ENCODE measurements around the gene MTHFD1L.

DNA sequence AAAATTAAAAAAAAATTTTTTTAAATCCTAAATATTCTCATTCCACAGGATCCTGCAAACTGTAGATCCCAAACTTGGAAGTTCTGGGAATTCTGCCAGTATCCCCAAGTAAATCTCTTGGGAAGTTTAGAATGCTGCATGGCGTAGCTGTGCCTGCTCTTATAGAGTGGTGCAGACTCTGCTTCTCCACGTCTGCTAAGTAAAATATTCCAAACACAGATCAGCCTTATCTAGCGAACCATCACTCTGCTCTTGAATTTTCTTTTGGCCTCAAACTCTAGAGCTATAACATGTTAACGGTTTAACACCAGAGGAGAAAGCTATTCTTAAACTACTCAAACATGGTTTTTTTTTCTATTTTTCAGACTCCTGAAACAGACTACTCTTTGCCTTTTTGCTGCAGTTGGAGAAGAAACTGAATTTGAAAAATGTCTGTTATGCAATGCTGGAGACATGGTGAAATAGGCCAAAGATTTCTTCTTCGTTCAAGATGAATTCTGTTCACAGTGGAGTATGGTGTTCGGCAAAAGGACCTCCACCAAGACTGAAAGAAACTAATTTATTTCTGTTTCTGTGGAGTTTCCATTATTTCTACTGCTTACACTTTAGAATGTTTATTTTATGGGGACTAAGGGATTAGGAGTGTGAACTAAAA is 235.8 kb downstream of the MTHFD1L start:
- TF ChIP-seq, protein P1, sequence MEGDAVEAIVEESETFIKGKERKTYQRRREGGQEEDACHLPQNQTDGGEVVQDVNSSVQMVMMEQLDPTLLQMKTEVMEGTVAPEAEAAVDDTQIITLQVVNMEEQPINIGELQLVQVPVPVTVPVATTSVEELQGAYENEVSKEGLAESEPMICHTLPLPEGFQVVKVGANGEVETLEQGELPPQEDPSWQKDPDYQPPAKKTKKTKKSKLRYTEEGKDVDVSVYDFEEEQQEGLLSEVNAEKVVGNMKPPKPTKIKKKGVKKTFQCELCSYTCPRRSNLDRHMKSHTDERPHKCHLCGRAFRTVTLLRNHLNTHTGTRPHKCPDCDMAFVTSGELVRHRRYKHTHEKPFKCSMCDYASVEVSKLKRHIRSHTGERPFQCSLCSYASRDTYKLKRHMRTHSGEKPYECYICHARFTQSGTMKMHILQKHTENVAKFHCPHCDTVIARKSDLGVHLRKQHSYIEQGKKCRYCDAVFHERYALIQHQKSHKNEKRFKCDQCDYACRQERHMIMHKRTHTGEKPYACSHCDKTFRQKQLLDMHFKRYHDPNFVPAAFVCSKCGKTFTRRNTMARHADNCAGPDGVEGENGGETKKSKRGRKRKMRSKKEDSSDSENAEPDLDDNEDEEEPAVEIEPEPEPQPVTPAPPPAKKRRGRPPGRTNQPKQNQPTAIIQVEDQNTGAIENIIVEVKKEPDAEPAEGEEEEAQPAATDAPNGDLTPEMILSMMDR (IDR thresholded peaks at IDR 0.05) = no peak
- TF ChIP-seq POLR2A (IDR thresholded peaks at IDR 0.05) = no peak

Measured in stomach (tissue), 4 donors.